ENCODE data around the gene ODAPH.

ODAPH gene

DNA sequence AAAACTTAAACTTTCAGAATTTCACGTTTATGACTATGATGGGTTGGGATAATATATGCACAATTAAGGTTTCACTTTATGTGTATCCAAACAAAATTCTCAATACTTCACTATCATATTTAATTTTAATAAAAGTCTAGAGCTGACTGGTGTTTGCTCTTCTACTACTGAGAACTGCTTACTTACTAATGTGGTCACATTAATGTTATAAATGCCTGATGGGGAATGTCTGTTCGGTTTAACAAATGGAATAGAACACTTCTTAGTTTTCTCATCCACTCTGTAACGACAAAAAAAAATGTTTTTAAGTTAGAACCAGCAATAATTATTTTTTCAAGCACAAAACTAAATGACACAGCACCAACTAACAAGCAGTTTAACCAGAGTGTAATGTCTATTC lies 40.2 kb downstream of the ODAPH start:
- DNase-seq (ENCODE audit: low read depth) = no peak
- TF ChIP-seq, protein P1, sequence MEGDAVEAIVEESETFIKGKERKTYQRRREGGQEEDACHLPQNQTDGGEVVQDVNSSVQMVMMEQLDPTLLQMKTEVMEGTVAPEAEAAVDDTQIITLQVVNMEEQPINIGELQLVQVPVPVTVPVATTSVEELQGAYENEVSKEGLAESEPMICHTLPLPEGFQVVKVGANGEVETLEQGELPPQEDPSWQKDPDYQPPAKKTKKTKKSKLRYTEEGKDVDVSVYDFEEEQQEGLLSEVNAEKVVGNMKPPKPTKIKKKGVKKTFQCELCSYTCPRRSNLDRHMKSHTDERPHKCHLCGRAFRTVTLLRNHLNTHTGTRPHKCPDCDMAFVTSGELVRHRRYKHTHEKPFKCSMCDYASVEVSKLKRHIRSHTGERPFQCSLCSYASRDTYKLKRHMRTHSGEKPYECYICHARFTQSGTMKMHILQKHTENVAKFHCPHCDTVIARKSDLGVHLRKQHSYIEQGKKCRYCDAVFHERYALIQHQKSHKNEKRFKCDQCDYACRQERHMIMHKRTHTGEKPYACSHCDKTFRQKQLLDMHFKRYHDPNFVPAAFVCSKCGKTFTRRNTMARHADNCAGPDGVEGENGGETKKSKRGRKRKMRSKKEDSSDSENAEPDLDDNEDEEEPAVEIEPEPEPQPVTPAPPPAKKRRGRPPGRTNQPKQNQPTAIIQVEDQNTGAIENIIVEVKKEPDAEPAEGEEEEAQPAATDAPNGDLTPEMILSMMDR (IDR thresholded peaks at IDR 0.05; ENCODE audit: low read depth, low read length) = no peak
- no peak for TF ChIP-seq MYC (IDR thresholded peaks at IDR 0.05; ENCODE audit: low read depth, low read length)
- TF ChIP-seq, protein P2, sequence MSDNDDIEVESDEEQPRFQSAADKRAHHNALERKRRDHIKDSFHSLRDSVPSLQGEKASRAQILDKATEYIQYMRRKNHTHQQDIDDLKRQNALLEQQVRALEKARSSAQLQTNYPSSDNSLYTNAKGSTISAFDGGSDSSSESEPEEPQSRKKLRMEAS (IDR thresholded peaks at IDR 0.05; ENCODE audit: low read depth, low read length) = no peak
- no peak for TF ChIP-seq POLR2A (IDR thresholded peaks at IDR 0.05; ENCODE audit: extremely low read depth, insufficient read length)

DNA sequence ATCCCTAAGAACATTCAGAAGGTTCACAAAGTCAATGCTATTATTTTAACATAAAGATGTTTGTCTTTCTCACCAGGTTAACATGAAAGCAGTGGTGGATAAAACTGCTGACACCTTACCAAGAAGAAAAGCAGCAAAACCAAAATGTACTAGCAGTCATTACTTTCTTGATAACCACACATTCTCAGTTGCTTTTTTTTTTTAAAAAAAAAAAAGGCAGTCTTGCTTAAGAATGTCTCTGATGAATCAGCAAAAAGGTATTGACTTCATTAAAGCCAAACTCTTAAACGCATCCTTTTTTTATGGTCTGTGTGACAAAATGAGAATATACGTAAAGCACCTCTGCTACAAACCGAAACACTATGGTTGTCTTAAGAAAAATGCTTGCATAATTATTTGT lies 42.5 kb downstream of the ODAPH start:
- DNase-seq (ENCODE audit: low read depth) = peak; percentile 18
- TF ChIP-seq POLR2A (IDR thresholded peaks at IDR 0.05; ENCODE audit: extremely low read depth, insufficient read length) (no peak), MYC (IDR thresholded peaks at IDR 0.05; ENCODE audit: low read depth, low read length) (no peak)
- TF ChIP-seq, protein P2 (IDR thresholded peaks at IDR 0.05; ENCODE audit: low read depth, low read length) = no peak
- TF ChIP-seq, protein P1 (IDR thresholded peaks at IDR 0.05; ENCODE audit: low read depth, low read length) = no peak
- H3K4me3 ChIP-seq (ENCODE audit: low read depth, low read length) = no peak overlapping the region

More for the DNA sequence above, 40.2 kb downstream of the ODAPH start:
- no peak overlapping the region for H3K4me3 ChIP-seq (ENCODE audit: low read depth, low read length)

DNA sequence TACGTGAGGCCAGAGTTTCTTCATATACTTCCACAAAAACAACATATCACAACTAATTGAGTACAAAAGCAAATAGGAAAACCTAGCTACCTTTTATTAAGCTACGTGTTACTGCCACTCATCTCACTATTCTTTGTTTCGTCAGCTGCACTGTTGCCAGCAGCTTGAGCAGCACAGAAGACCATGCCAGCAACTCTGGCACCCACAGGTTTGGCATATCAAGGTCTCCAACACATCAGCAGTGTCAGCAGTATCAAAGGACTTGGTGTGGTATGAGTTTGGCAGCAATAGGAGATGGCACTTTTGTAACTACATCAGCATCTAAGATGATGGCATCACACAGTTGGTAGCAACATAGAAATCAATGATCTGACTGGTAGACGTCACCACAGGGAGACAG lies 43.8 kb downstream of the ODAPH start:
- no peak for DNase-seq (ENCODE audit: low read depth)
- no peak overlapping the region for H3K4me3 ChIP-seq (ENCODE audit: low read depth, low read length)
- TF ChIP-seq, protein P2 (IDR thresholded peaks at IDR 0.05; ENCODE audit: low read depth, low read length) = no peak
- TF ChIP-seq MYC (IDR thresholded peaks at IDR 0.05; ENCODE audit: low read depth, low read length) (no peak), POLR2A (IDR thresholded peaks at IDR 0.05; ENCODE audit: extremely low read depth, insufficient read length) (no peak)
- TF ChIP-seq, protein P1 (IDR thresholded peaks at IDR 0.05; ENCODE audit: low read depth, low read length) = no peak

DNA sequence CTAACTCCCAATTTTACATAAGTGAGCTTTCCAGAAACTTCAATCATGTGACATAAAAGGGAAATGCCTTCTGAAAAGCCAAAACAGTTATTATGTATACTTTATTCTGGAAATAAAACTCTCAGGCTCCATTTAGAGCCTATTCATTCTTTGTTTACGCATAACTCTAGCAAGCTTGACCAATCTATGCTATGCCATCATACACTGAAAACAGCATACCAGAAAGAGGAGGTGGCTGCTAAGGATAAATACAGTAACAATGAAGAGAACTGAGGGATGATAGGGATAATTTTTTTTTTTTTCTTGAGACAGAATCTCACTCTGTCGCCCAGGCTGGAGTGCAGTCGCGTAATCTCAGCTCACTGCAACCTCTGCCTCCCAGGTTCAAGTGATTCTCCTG lies 50.1 kb downstream of the ODAPH start:
- DNase-seq (ENCODE audit: low read depth) = no peak
- H3K4me3 ChIP-seq (ENCODE audit: low read depth, low read length) = no peak overlapping the region
- TF ChIP-seq MYC (IDR thresholded peaks at IDR 0.05; ENCODE audit: low read depth, low read length) (no peak), POLR2A (IDR thresholded peaks at IDR 0.05; ENCODE audit: extremely low read depth, insufficient read length) (no peak)
- TF ChIP-seq, protein P2 (IDR thresholded peaks at IDR 0.05; ENCODE audit: low read depth, low read length) = no peak
- TF ChIP-seq, protein P1 (IDR thresholded peaks at IDR 0.05; ENCODE audit: low read depth, low read length) = no peak

DNA sequence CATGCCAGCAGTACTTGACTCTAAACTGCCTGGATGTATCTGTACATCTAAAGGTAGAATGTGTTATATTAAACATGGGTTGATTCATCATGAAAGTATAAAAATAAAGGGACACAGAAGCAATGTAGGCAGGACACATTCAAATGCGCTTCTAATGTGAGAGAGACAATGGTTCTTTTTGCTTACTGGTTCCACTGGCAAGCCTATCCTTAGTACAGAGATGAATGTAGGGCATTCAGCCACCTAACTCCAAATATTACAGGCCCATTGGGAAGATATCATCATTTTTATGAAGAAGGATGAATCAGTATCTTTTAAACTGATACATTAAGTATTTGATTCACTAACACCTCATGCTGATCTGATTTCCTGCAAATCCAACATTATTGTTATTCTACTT lies 56.4 kb downstream of the ODAPH start:
- no peak for DNase-seq (ENCODE audit: low read depth)
- H3K4me3 ChIP-seq (ENCODE audit: low read depth, low read length) = no peak overlapping the region
- TF ChIP-seq, protein P2 (IDR thresholded peaks at IDR 0.05; ENCODE audit: low read depth, low read length) = no peak
- TF ChIP-seq, protein P1 (IDR thresholded peaks at IDR 0.05; ENCODE audit: low read depth, low read length) = no peak
- no peak for TF ChIP-seq POLR2A (IDR thresholded peaks at IDR 0.05; ENCODE audit: extremely low read depth, insufficient read length)
- no peak for TF ChIP-seq MYC (IDR thresholded peaks at IDR 0.05; ENCODE audit: low read depth, low read length)
